Stomach (tissue), 9 donors: Measurements from ENCODE around the gene LRRC8A. TPM values are rescaled to one million over a fixed set of nuclear protein-coding genes. Genes with fewer than 3 reads are reported as not detected.
A peak's percentile ranks its signal among the peaks of the same experiment; 100 is the strongest.
"Not testable (repeated sequence)": the region's sequence is repeated elsewhere in the genome, so short reads cannot be mapped to it uniquely, and the experiment has no call there.

ENCODE experiments used
- DNase-seq, 2 donors: peaks; one replicate each; pipeline versions ENCODE4 v3.0.0 to v3.0.0-alpha.2; 2013 to 2019
- H3K27ac ChIP-seq, 5 donors: fragments of 200-600 bp in 4 of 5; sonication (generic) in 4 of 5; one replicate each; pipeline ENCODE4 v1.5.1; 2013 to 2019; ENCODE audit warnings: mild to moderate bottlenecking in 1 of 5, moderate library complexity in 1 of 5
- H3K27me3 ChIP-seq, 3 donors: fragments of 200-600 bp; sonication (generic); one replicate each; pipeline ENCODE4 v1.5.1; 2017 to 2019; ENCODE audit warnings: mixed run types in 1 of 3
- H3K36me3 ChIP-seq, 4 donors: fragments of 200-600 bp; sonication (generic); 1 replicate in 3 of 4; 2 replicates in 1 of 4; pipeline ENCODE4 v1.5.1; 2016 to 2019
- H3K4me1 ChIP-seq, 4 donors: fragments of 200-600 bp; sonication (generic); one replicate each; pipeline ENCODE4 v1.5.1; 2016 to 2019
- H3K4me3 ChIP-seq, 4 donors: fragments of 200-600 bp; sonication (generic) in 3 of 4; one replicate each; pipeline ENCODE4 v1.5.1; 2016 to 2019; ENCODE audit warnings: mild to moderate bottlenecking in 1 of 4
- H3K9me3 ChIP-seq, 4 donors: fragments of 200-600 bp; sonication (generic); one replicate each; pipeline ENCODE4 v1.5.1; 2016 to 2019
- CTCF ChIP-seq, 7 experiments: fragments of 450-650 bp in 4 of 7; fragments of 200-600 bp in 3 of 7; sonication (generic) in 3 of 7; IDR thresholded peaks; one replicate each; pipeline ENCODE4 v1.5.1; 2016 to 2019; ENCODE audit warnings: antibody characterized with exemption in 7 of 7, control low read depth in 2 of 7, mild to moderate bottlenecking in 1 of 7
- EP300 ChIP-seq: sonication (generic); formaldehyde crosslinking; IDR thresholded peaks from one replicate; pipeline ENCODE4 v1.6.1; 2017; ENCODE audit warnings: antibody characterized with exemption
- POLR2A ChIP-seq, 4 donors: fragments of 450-650 bp; IDR thresholded peaks; one replicate each; pipeline ENCODE4 v1.6.1; 2016; ENCODE audit warnings: antibody characterized with exemption in 4 of 4, control low read depth in 2 of 4, mild to moderate bottlenecking in 1 of 4, moderate library complexity in 1 of 4
- POLR2AphosphoS5 ChIP-seq, 3 donors: sonication (generic); formaldehyde crosslinking; IDR thresholded peaks; one replicate each; pipeline ENCODE4 v1.6.1; 2016; ENCODE audit warnings: antibody characterized with exemption in 3 of 3
- WGBS, 5 donors: extraction: QIAGEN DNeasy Blood & Tissue Kit in 3 of 5; methylation state at CpG; one replicate each; pipeline versions ENCODE4 v1.1.5 to v1.1.7; 2013 to 2018; 5-methylcytosine and 5-hydroxymethylcytosine counted together
- intact Hi-C: fragments of 100-400 bp; cut with DNase I; formaldehyde crosslinking; loops from one replicate; pipeline ENCODE4 v1.15.1; 2023; ENCODE audit warnings: low total_unique reads
- polyA plus RNA-seq, 3 donors: library from polyadenylated mRNA; stranded (reverse); fragments of 200-250 nt; gene quantifications; one replicate each; pipeline ENCODE4 v1.2.3, GENCODE V29; 2013
- total RNA-seq, 5 donors: library from RNA; depleted of rRNA; stranded (reverse); fragments of >200 nt; gene quantifications; one replicate each; pipeline versions ENCODE4 v1.1.0 to v1.2.3, GENCODE V29; 2014 to 2016
- donor health status: healthy with polysubstance abuse.
- donor health status: Bipolar disorder and iron deficiency.
- donor health status: healthy.

The LRRC8A gene
- total and polyA plus RNA-seq, 8 donors: 11.2 to 63.7 (median 21.2) TPM

GRCh38 chr9:128870128-128870940 is 11.6 kb upstream of the LRRC8A start:
- Histone ChIP-seq H3K9me3 (no peaks in the 10 kb centered on the region), H3K36me3 (peaks cover 0 to 14% (median 5%) of the 10 kb centered on the region in 4 donors), H3K27me3 (no peaks in the 10 kb centered on the region), H3K27ac (no peak overlapping the region), H3K4me1 (peaks cover 0 to 5% (median under 1%) of the 10 kb centered on the region in 4 donors), H3K4me3 (no peak overlapping the region)
- DNase-seq: no peak
- intact Hi-C loops: no loop called here
- TF ChIP-seq POLR2AphosphoS5 (IDR thresholded peaks at IDR 0.05): no peak
- TF ChIP-seq POLR2A (IDR thresholded peaks at IDR 0.05): no peak
- no peak for TF ChIP-seq CTCF (IDR thresholded peaks at IDR 0.05)
- no peak for TF ChIP-seq EP300
- WGBS, 5 donors: 89 to 93% (median 91%) methylated on average over 7 of the region's 7 CpGs

- DNase-seq, H3K27me3 ChIP-seq, H3K4me3 ChIP-seq, H3K9me3 ChIP-seq, intact Hi-C loops, H3K27ac ChIP-seq: not testable (repeated sequence)
- Histone ChIP-seq H3K36me3 (peaks cover 0 to 14% (median 5%) of the 10 kb centered on the region in 4 donors), H3K4me1 (peaks cover 0 to 11% (median 6%) of the 10 kb centered on the region in 4 donors)
- 90 to 95% (median 92%) methylated on average over 7 of the region's 7 CpGs for WGBS, 5 donors
Observed at GRCh38 chr9:128870941-128871265, 11.0 kb upstream of the LRRC8A start.

- WGBS, 5 donors: 71 to 90% (median 81%) methylated on average over 5 of the region's 5 CpGs
- intact Hi-C loops: no loop called here
- TF ChIP-seq POLR2AphosphoS5 (IDR thresholded peaks at IDR 0.05): no peak
- TF ChIP-seq POLR2A (IDR thresholded peaks at IDR 0.05): no peak
- TF ChIP-seq CTCF (IDR thresholded peaks at IDR 0.05): no peak
- no peak for TF ChIP-seq EP300
- no peak overlapping the region for H3K4me3 ChIP-seq
- H3K36me3 ChIP-seq: no peaks in the 10 kb centered on the region
- H3K27me3 ChIP-seq: no peaks in the 10 kb centered on the region
- H3K9me3 ChIP-seq: no peaks in the 10 kb centered on the region
- peaks cover 21 to 44% (median 35%) of the 10 kb centered on the region in 4 donors for H3K4me1 ChIP-seq
- H3K27ac ChIP-seq: peak overlapping the region in 1 of 5 donors; percentile 21
- DNase-seq: no peak
Observed at GRCh38 chr9:128877852-128878251, 4.1 kb upstream of the LRRC8A start.

GRCh38 chr9:128882677-128883603 is 1.0 kb downstream of the LRRC8A start:
- H3K4me1 ChIP-seq: peaks cover 55 to 85% (median 73%) of the 10 kb centered on the region in 4 donors
- TF ChIP-seq CTCF (IDR thresholded peaks at IDR 0.05) (no peak), POLR2A (IDR thresholded peaks at IDR 0.05) (no peak), POLR2AphosphoS5 (IDR thresholded peaks at IDR 0.05) (no peak), EP300 (no peak)
- H3K27me3 ChIP-seq: no peaks in the 10 kb centered on the region
- DNase-seq: peak in 1 of 2 donors; percentile 58
- intact Hi-C loops: no loop called here
- peak overlapping the region; percentile 89 to 99 (median 94) for H3K4me3 ChIP-seq
- H3K27ac ChIP-seq: peak overlapping the region; percentile 96 to 99 (median 99)
- 0 to 1% (median 0%) methylated on average over 19 of the region's 19 CpGs for WGBS, 5 donors
- H3K36me3 ChIP-seq: peaks cover 0 to 32% (median 28%) of the 10 kb centered on the region in 4 donors
- H3K9me3 ChIP-seq: no peaks in the 10 kb centered on the region
